Measurements from ENCODE around the gene JDP2. TPM values are rescaled to one million over a fixed set of nuclear protein-coding genes. Genes with fewer than 3 reads are reported as not detected.

The JDP2 gene, protein sequence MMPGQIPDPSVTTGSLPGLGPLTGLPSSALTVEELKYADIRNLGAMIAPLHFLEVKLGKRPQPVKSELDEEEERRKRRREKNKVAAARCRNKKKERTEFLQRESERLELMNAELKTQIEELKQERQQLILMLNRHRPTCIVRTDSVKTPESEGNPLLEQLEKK
- total RNA-seq (2021) (5.9 and 10.7 TPM in 2 replicates), Bru-seq, nascent RNA (percentile 51 among the genes with signal in this experiment), BruChase-seq, experiment 1, labeled RNA remaining after a 2-hour chase (percentile 47 among the genes with signal in this experiment), BruChase-seq, experiment 2, labeled RNA remaining after a 6-hour chase (percentile 40 among the genes with signal in this experiment)
- long read RNA-seq, transcript JDP2-206 (4 exons, 631 nt), result major isoform, 7 of 11 reads
- long read RNA-seq, partial matches to known transcripts, result 0 of 11 reads
- long read RNA-seq, other reads (novel, unspliced or antisense), result 4 of 11 reads

DNA sequence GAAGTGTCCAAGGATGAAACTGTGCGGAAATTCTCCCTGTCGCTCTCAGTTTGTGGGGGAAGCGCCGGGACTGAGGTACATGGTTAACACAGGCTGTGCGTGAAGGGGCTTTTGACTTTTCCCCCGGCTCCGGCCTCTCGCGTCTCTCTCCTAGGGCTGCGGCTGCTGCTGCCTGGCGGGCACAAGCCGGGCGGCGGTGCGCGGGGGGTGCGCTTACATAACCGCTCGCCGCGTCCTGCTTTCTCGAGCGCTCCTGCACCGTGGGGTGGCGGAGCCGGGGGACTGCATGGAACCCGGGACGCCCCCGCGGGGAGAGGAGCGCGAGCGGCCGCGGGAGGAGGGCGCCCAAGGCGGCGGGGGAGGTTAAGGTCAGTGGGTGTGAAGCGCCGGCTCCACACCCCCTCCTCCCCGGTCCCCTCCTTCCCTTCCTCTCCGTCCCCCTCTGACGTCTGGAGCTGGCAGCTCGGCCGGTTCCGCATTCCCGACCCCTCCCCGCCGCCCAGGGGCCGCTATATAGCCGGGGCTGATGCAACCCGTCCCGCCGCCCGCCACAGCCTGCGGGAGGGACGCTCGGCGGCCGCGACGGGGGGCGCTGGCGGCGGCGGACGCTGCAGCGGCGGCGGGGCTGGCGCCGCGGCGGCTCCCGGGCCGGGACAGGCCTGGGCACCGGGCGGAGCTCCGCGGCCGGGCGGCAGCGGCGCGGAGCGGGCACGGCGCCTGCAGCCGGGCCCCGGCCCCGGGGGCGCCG is at the start of gene JDP2:
Gene JDP2 (plus strand): TSS at position 541 of the 748 bp plus-strand sequence. CDS start 9,899 bp downstream, outside the sequence.
- Histone ChIP-seq H3K27ac (ENCODE audit: low read depth, low read length, poor library complexity, severe bottlenecking) (peak within 1 kb of the TSS; percentile 78), H3K4me3 (ENCODE audit: low read depth, low read length, poor library complexity, severe bottlenecking) (peak within 1 kb of the TSS; percentile 77), H3K36me3 (ENCODE audit: insufficient read depth, low read length, poor library complexity, severe bottlenecking) (peaks cover 7% of the 10 kb centered on the region), H3K9me3 (ENCODE audit: low read depth, low read length, poor library complexity, severe bottlenecking) (no peaks in the 10 kb centered on the region), H3K27me3 (replicated peaks; ENCODE audit: insufficient read depth, low read depth, low read length, poor library complexity) (no peaks in the 10 kb centered on the region), H3K4me1 (ENCODE audit: insufficient read depth, low read length, poor library complexity, severe bottlenecking) (peaks cover 10% of the 10 kb centered on the region)
- CTCF ChIA-PET, result no interaction called here
- TF ChIP-seq, protein P1, sequence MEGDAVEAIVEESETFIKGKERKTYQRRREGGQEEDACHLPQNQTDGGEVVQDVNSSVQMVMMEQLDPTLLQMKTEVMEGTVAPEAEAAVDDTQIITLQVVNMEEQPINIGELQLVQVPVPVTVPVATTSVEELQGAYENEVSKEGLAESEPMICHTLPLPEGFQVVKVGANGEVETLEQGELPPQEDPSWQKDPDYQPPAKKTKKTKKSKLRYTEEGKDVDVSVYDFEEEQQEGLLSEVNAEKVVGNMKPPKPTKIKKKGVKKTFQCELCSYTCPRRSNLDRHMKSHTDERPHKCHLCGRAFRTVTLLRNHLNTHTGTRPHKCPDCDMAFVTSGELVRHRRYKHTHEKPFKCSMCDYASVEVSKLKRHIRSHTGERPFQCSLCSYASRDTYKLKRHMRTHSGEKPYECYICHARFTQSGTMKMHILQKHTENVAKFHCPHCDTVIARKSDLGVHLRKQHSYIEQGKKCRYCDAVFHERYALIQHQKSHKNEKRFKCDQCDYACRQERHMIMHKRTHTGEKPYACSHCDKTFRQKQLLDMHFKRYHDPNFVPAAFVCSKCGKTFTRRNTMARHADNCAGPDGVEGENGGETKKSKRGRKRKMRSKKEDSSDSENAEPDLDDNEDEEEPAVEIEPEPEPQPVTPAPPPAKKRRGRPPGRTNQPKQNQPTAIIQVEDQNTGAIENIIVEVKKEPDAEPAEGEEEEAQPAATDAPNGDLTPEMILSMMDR (conservative IDR thresholded peaks at IDR 0.05; ENCODE audit: low read depth, low read length), result 0 out of 2 replicates have a peak, but pooled peaks have one; percentile 13
- TF ChIP-seq EZH2 (IDR thresholded peaks at IDR 0.05; ENCODE audit: borderline replicate concordance, low read depth, low read length, poor library complexity, severe bottlenecking), result no peak
- no TSS peak for BruUV-seq (replicated peaks)
- DNase-seq (ENCODE audit: low spot score), result peak; percentile 66
- intact Hi-C loops (cut with micrococcal nuclease; ENCODE audit: unreplicated experiment), result no loop called here
- POLR2A ChIA-PET (ENCODE audit: low non-redundant PET), result interaction anchor here (0.5 to 0.6 kb wide), 2 partner anchors 129 to 191 kb away, joined by 3 to 4 read pairs; no protein-coding TSS in a partner anchor

DNA sequence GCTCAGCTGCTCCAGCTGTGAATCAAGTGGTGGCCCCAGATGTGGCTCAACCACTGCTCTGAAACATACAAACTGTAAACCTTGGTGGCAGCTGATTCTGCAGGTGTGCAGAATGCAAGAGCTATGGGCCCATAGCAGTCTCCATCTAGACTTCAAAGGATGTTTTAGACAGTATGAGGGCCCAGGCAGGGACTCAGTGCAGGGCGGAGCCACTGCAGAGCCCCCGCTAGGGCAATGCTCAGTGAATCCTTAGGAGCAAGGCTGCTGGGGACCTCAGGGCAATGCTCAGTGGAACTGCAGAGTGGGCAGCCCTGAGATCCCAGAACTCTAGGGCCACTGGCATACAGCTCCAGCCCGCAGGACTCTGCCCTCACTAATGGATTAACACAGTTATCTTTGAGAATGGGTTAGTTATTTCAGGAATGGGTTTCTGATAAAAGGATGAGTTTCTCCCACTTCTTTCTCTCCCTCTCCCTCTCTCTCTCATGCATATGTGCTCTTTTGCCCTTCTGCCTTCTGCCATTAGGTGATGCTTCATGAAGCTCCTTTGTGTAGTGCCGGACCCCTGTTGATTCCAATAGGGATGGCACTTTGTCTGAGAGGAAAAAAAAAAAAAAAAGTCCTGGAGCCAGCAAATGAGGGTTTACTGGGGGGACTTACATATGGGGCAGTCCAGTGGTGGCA is 48.4 kb upstream of the JDP2 start:
- Histone ChIP-seq H3K27ac (ENCODE audit: low read depth, low read length, poor library complexity, severe bottlenecking) (no peak overlapping the region), H3K27me3 (replicated peaks; ENCODE audit: insufficient read depth, low read depth, low read length, poor library complexity) (peaks cover 5% of the 10 kb centered on the region), H3K4me3 (ENCODE audit: low read depth, low read length, poor library complexity, severe bottlenecking) (no peak overlapping the region), H3K9me3 (ENCODE audit: low read depth, low read length, poor library complexity, severe bottlenecking) (no peaks in the 10 kb centered on the region), H3K4me1 (ENCODE audit: insufficient read depth, low read length, poor library complexity, severe bottlenecking) (no peaks in the 10 kb centered on the region), H3K36me3 (ENCODE audit: insufficient read depth, low read length, poor library complexity, severe bottlenecking) (no peaks in the 10 kb centered on the region)
- intact Hi-C loops (cut with micrococcal nuclease; ENCODE audit: unreplicated experiment), result no loop called here
- POLR2A ChIA-PET (ENCODE audit: low non-redundant PET), result no interaction called here
- no peak for DNase-seq (ENCODE audit: low spot score)
- no TSS peak for BruUV-seq (replicated peaks)
- TF ChIP-seq EZH2 (IDR thresholded peaks at IDR 0.05; ENCODE audit: borderline replicate concordance, low read depth, low read length, poor library complexity, severe bottlenecking), result no peak
- TF ChIP-seq, protein P1 (conservative IDR thresholded peaks at IDR 0.05; ENCODE audit: low read depth, low read length), result no peak
- CTCF ChIA-PET, result no interaction called here

DNA sequence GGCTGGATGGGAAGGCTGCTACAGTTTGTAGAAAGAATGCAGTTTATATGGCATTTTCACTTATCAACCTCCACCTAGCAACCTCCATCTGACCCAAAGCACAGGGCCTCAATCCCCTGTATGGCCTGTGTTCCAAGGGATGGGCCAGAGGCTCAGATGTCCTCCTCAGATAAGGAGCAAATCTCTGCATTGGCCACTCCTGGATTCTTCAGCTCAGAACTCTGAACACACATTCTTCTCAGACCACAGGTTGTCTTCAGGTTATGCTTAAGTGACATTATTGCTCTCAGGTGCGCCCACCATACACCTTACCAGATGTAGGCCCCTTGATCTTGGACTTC is 47.9 kb upstream of the JDP2 start:
- H3K36me3 ChIP-seq (ENCODE audit: insufficient read depth, low read length, poor library complexity, severe bottlenecking), result no peaks in the 10 kb centered on the region
- no peak for DNase-seq (ENCODE audit: low spot score)
- CTCF ChIA-PET, result no interaction called here
- POLR2A ChIA-PET (ENCODE audit: low non-redundant PET), result no interaction called here
- H3K27me3 ChIP-seq (replicated peaks; ENCODE audit: insufficient read depth, low read depth, low read length, poor library complexity), result peaks cover 10% of the 10 kb centered on the region
- H3K4me3 ChIP-seq (ENCODE audit: low read depth, low read length, poor library complexity, severe bottlenecking), result no peak overlapping the region
- H3K9me3 ChIP-seq (ENCODE audit: low read depth, low read length, poor library complexity, severe bottlenecking), result no peaks in the 10 kb centered on the region
- BruUV-seq (replicated peaks), result no TSS peak
- no peaks in the 10 kb centered on the region for H3K4me1 ChIP-seq (ENCODE audit: insufficient read depth, low read length, poor library complexity, severe bottlenecking)
- no peak for TF ChIP-seq EZH2 (IDR thresholded peaks at IDR 0.05; ENCODE audit: borderline replicate concordance, low read depth, low read length, poor library complexity, severe bottlenecking)
- TF ChIP-seq, protein P1 (conservative IDR thresholded peaks at IDR 0.05; ENCODE audit: low read depth, low read length), result no peak
- intact Hi-C loops (cut with micrococcal nuclease; ENCODE audit: unreplicated experiment), result no loop called here
- H3K27ac ChIP-seq (ENCODE audit: low read depth, low read length, poor library complexity, severe bottlenecking), result no peak overlapping the region
